GM18951 (cell line): ENCODE measurements around the gene HPSE2.

Experiments
- POLR2A ChIP-seq: IDR thresholded peaks from 4 replicates; pipeline ENCODE4 v1.6.1; 2011; ENCODE audit warnings: mild to moderate bottlenecking; ENCODE audit not compliant: insufficient read length, insufficient read depth; ENCODE audit errors: extremely low read depth
- in situ Hi-C: fragments of 300-500 bp; cut with MboI; formaldehyde crosslinking; loops from one replicate; pipeline ENCODE4 v1.12.0; 2022; ENCODE audit warnings: low sequenced_read_pairs, mixed read lengths, inconsistent platforms; ENCODE audit not compliant: unreplicated experiment

HPSE2 gene

GRCh38 chr10:99123336-99123735, 112.3 kb downstream of the HPSE2 start:
- no peak for TF ChIP-seq POLR2A
- in situ Hi-C loops = no loop called here

GRCh38 chr10:99119258-99119748, 116.3 kb downstream of the HPSE2 start:
- TF ChIP-seq POLR2A = no peak
- in situ Hi-C loops = no loop called here

- TF ChIP-seq POLR2A = no peak
- in situ Hi-C loops = no loop called here
Measured at GRCh38 chr10:99115703-99116102, 119.9 kb downstream of the HPSE2 start.

GRCh38 chr10:99085358-99085757, 150.3 kb downstream of the HPSE2 start:
- in situ Hi-C loops = no loop called here
- TF ChIP-seq POLR2A = no peak

GRCh38 chr10:99084161-99084560, 151.5 kb downstream of the HPSE2 start:
- TF ChIP-seq POLR2A = no peak
- in situ Hi-C loops = no loop called here

GRCh38 chr10:99080275-99080945, 155.2 kb downstream of the HPSE2 start:
- in situ Hi-C loops = no loop called here
- no peak for TF ChIP-seq POLR2A

- in situ Hi-C loops = no loop called here
- TF ChIP-seq POLR2A = no peak
Measured at GRCh38 chr10:99062591-99062990, 173.1 kb downstream of the HPSE2 start.

- TF ChIP-seq POLR2A = no peak
- in situ Hi-C loops = no loop called here
Measured at GRCh38 chr10:99058762-99059161, 176.9 kb downstream of the HPSE2 start.

GRCh38 chr10:99057936-99058690, 177.5 kb downstream of the HPSE2 start:
- no peak for TF ChIP-seq POLR2A
- in situ Hi-C loops = no loop called here

GRCh38 chr10:99045671-99046070, 190.0 kb downstream of the HPSE2 start:
- TF ChIP-seq POLR2A = no peak
- in situ Hi-C loops = no loop called here

GRCh38 chr10:99042051-99042771, 193.4 kb downstream of the HPSE2 start:
- no peak for TF ChIP-seq POLR2A
- in situ Hi-C loops = no loop called here

GRCh38 chr10:99041468-99041867, 194.2 kb downstream of the HPSE2 start:
- in situ Hi-C loops = no loop called here
- no peak for TF ChIP-seq POLR2A

- in situ Hi-C loops = no loop called here
- no peak for TF ChIP-seq POLR2A
Measured at GRCh38 chr10:99013885-99014284, 221.8 kb downstream of the HPSE2 start.
